Left colon (tissue), 2 donors: ENCODE measurements around the gene TXNDC11. TPM values are rescaled to one million over a fixed set of nuclear protein-coding genes. Genes with fewer than 3 reads are reported as not detected.

Experiments used
- ATAC-seq: fragments of 200-7000 bp; cut with Tn5 transposase; one replicate; pipeline ENCODE4 v1.9.1; 2020; ENCODE audit warnings: mild to moderate bottlenecking, moderate library complexity
- DNase-seq, 2 donors: peaks; one replicate each; pipeline ENCODE4 v3.0.0-alpha.2; 2020
- intact Hi-C, 2 donors: fragments of 100-400 bp; cut with DNase I in 1 of 2; cut with micrococcal nuclease in 1 of 2; formaldehyde crosslinking; loops; one replicate each; pipeline versions ENCODE4 v1.11.2 to v1.14.0; 2022; cut with DNase I, micrococcal nuclease
- total RNA-seq, 2 donors: library from RNA; stranded (reverse); fragmentation: NEBNext Ultra II Directional; extraction: Animal tissue kit (Norgen Biotek cat#: 25700); gene quantifications; one replicate each; pipeline ENCODE4 v1.2.1, GENCODE V29; 2021
- donor health status: DM: no; HTN: no; CAD: no.
- donor health status: DM: yes; HTN: yes; CAD: no.

The TXNDC11 gene
- total RNA-seq, 2 donors from 2014 or later: 67.4 TPM

DNA sequence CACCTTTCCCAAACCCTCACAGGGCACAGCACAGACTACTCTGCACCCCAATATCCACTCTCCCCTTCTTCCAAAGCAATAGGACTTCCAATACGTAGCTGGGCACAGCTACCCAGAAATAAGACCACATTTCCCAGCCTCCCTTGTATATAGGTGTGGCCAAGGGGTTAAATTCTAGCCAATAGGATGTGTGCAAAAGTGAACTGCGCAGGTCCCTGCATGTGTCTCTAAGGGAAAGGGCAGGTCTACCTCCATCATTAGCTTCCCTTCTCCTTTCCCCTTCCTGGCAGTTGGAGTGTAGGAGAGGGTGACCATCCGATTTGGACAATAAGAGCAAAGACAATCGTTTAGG is 99.9 kb downstream of the TXNDC11 start:
- ATAC-seq (peak; percentile 25), DNase-seq (no peak)
- intact Hi-C loops: loop anchor here (5.0 to 10.0 kb wide), 3 partner anchors 110 to 238 kb away; a partner anchor contains a TSS

DNA sequence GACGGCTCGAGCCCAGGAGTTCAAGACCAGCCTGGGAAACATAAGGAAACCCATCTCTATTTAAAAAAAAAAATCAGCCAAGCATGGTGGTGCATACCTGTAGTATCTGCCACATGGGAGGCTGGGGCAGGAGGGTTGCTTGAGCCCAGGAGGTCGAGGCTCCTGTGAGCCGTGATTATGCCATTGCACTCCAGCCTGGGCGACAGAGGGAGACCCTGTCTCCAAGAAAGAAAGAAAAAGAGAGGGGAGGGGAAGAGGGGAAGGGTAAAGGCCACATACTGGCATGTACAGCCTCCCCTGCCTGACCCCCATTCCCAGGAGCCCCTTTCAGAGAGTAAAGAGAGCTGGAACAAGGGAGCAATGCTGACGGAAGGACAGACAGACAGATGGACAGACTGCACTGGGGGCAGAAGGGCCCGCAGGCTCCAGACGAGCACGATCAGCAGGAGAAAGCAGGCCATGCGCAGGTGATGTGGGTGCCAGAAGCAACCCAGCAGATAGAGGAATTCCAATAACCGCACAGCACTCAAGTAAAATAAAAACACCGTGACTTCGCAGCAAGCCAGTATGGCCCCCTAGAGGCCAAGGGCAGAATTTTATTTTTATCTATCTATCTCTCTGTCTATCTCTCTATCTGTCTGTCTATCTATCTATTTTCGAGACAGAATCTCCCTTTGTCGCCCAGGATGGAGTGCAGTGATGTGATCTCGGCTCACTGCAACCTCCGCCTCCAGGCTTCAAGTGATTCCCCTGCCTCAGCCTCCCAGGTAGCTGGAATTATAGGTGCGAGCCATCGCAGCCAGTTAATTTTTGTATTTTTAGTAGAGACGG is 101.5 kb downstream of the TXNDC11 start:
- ATAC-seq (peak; percentile 63), DNase-seq (no peak)
- intact Hi-C loops: loop anchor here (5.0 to 10.0 kb wide), 3 partner anchors 109 to 236 kb away; a partner anchor contains a TSS

DNA sequence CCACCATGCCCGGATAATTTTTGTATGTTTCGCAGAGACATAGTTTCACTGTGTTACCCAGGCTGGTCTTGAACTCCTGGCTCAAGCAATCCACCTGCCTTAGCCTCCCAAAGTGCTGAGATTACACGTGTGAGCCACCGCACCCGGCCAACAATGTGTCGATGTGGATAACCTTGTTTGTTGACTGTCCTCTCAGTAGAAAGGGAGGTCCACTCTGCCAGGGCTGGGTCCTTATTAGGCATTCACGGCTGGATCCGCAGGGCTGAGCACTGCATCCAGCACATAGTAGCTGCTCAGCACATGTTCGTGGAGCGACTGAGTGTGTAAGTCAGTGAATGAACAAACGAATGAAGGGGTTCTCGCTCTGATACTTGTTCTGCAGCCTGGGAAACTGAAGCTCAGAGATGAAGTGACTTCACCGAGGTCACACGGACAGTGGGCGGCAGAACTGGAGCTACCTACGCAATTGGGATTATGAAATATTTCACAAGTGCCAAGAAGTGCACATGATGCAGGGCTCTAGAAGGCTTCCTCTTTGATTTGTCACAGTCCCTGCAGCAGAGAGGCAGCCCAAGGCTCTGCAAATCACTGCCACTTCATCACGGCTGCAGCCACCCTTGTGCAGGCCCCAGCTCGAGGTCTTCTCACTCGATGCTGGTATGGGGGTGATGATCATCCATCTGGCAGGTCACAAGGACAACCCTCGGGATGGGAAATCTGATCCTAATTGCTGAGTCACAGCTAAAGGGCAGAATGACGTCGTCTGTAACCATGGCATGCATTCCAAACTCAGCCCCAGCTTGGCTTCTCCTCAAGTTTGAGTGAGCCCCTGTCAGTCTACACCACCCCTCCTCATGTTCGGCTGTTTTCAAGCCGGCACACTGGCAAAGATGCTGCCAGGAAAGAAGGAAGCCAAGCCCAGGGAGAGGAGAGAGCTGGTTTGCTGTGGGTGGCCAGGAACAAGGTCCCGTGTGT is 102.4 kb downstream of the TXNDC11 start:
- ATAC-seq (no peak), DNase-seq (peak in 1 of 2 donors; percentile 70)
- intact Hi-C loops: loop anchor here (5.0 to 10.0 kb wide), 3 partner anchors 108 to 235 kb away; a partner anchor contains a TSS

DNA sequence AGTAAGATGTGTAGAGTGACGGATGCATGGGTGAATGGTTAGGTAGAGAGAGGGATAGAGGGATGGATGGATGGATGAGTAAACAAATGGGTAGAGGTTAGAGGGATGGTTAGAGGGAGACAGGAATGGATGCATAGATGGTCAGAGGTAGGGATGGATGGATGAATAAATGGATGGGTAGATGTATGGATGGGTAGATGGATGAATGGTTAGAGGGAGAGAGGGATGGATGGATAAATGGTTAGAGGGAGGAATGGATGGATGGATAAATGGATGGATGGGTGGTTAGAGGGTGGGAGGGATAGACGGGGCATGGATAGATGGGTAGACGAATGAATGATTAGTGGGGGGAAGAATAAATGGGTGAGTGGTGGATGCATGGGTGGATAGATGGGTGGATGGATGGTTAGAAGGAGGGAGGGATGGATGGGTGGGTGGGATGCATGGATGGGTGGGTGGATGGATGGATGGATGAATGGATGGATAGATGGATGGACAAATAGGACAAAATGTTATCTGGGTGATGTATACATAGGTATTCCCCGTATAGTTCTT is 103.6 kb downstream of the TXNDC11 start:
- intact Hi-C loops: no loop called here
- ATAC-seq (no peak), DNase-seq (no peak)

DNA sequence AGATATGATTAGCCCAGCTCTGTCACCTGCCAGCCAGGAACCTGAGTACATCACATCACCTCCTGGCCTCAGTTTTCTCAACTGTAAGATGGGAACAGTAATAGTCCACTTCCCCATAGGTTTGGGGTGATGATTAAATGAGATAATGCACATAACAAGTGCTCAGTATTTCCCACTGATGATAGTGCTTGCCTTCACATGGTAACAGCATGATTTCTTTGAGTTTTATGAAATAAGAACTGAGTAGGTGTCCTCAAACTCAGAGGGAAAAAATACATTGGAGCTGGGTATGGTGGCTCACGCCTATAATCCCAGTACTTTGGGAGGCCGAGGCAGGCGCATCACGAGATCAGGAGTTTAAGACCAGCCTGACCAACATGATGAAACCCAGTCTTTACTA is 104.5 kb downstream of the TXNDC11 start:
- ATAC-seq: no peak
- no peak for DNase-seq
- intact Hi-C loops: no loop called here

DNA sequence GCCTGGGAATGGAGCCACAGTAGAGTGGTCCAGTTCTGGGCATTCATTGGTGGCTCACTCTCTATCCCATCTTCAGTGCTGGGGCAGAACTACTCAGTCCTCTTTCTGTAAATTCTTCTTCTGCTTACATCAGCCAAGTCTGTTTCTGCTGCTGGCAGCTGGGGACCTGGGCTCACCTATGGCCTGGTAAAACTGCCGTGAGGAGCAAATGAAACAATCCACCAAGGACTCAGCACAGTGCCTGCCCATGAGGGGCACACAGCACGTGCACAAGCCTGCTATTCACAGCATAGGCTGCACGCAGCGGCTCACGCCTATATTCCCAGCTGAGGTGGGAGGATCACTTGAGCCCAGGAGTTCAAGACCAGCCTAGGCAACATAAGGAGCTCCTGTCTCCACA is 105.3 kb downstream of the TXNDC11 start:
- intact Hi-C loops: no loop called here
- ATAC-seq (no peak), DNase-seq (no peak)

DNA sequence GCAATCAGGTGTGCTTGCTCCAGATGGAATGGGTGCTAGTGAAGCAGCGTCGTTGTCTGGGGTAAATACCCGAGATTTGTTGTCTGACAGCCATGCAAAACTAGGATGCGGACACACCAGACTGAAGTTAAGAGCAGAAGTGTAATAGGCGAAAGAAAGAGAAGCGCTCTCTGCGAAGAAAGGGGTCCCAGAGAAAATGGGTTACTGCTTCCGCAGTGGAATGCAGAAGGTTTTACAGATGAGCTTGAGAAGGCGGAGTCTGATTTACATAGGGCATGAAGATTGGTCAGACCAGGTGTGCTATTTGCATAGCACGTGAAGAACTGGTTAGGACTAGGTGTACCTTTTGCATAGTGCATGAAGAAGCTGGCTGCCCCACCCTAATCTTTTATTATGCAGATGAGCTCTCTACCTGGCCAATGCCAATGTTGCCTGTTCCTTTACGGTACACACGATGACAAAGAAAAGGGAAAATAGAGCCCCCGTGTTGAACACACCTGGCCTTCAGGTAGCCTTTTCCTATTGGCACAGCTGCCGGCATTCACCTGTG is 106.4 kb downstream of the TXNDC11 start:
- peak; percentile 88 for ATAC-seq
- intact Hi-C loops: no loop called here
- peak in 1 of 2 donors; percentile 73 for DNase-seq

DNA sequence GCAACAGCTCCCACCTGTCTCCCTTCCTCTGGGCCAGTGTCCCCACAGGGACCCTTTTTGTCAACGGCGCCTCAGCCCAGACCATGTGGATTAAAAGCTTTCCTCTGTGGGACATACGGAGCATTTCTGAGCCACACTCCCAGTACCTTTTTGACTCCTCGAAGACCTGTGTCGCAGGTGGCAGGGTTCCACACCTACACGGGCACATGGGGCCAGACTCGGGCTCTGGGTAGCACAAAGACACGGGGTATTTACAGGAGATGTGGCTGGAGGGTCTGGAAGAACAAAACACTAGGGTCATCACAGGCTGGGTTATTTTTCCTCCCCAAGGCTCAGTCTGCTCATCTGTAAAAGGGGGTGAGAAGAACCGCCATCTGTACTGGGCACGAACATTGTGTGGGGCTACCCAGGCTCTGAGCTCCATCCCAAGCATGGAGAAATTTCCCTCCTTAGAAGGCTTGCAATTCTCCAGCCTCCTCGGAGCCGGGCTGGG is 106.9 kb downstream of the TXNDC11 start:
- ATAC-seq (peak; percentile 36), DNase-seq (no peak)
- intact Hi-C loops: no loop called here

DNA sequence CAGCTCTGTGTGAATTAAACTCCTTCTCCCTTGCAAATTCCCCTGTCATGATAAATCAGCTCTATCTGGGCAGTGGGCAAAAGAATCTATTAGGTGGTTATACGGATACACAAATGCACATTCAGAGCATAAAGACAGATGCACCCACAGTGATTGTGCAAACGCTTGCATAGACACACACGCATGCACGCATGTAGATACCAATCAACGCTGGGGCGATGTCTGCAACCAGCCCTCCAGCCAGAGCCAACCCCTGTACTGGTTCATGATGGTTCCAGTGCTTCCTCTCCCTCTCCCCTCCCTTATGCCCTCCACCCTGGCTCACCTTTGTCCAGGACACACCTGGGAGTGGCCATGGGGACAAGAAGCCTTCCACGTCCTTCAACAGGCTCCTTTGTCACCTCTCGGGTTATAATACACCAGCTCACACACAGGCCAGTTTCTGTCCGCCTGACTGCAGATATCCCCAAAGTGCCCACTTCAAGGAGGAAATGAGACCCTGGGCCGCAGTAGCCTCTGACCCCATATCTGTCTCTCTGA is 107.5 kb downstream of the TXNDC11 start:
- ATAC-seq (peak; percentile 83), DNase-seq (peak; percentile 55 to 78)
- intact Hi-C loops: no loop called here

DNA sequence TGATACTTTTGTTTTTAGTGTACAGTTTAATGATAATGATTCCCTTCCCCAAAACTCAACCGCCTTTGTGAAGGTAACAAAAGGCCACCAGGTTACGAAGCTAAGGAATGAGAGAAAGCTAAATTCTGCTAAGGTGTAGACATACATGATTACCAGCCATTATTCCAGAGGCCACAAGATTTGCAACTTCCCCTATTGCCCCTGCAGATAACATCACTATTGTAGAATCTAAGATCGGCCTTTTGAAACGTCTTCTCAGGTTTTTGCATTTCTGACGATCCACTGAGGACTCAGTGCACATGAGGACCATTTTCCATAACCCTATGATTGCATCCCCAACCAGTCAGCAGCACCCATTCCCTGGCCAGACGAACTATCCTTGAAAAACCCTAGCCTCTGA is 108.3 kb downstream of the TXNDC11 start:
- intact Hi-C loops: no loop called here
- no peak for ATAC-seq
- no peak for DNase-seq

DNA sequence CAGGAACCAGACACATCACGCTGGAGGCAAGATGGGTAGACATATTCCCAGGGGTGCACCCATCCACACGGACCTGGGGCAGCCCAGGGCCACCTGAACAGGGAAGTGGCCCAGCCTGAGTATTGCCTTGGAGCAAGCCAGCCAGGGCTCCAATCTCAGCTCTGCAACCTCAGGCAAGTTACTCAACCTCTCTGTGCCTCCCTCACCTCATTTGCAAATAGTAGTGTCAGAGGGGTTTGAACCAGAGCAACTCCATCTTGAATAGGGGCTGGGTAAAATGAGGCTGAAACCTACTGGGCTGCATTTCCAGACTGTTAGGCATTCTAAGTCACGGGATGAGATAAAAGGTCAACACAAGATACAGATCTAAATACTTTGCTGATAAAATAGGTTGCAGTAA is 109.5 kb downstream of the TXNDC11 start:
- intact Hi-C loops: no loop called here
- no peak for ATAC-seq
- DNase-seq: no peak

DNA sequence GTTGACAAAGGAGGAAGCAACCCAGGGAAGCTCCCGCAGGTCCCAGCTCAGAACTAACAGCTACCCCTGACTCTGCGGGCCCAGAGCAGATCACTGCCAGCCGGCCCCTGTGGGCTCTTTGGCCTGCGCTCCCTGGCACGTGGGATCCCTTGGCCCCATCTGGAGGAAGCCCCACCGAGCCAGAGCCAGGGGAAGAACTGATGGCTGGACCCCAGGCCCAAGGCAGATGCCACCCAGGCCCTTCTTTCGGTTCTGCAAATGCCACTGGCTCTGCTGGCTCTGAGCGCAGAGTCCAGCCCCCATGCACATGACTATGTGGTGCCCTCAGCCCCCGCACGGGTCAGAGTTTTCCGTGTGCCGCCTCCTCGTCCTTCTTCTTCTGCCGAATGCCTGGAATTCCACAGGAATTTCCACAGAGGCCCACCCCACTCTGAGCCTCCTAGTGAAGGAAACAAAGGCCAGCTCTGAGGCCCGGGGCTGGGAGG is 110.2 kb downstream of the TXNDC11 start:
- DNase-seq: no peak
- intact Hi-C loops: no loop called here
- no peak for ATAC-seq

DNA sequence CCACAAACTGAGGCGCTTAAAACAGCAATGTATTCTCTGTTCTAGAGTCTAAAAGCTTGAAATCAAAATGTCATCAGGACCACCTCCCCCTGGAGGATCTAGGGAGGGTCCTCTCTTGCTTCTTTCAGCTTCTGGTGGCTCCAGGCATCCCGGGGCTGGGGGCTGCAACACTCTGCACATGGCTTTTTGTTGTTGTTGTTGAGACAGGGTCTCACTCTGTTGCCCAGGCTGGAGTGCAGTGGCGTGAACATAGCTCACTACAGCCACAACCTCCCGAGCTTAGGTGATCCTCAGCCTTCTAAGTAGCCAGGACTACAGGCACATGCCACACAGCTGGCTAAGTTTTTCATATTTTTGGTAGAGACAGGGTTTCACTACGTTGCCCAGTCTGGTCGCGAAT is 111.4 kb downstream of the TXNDC11 start:
- no peak for DNase-seq
- intact Hi-C loops: no loop called here
- no peak for ATAC-seq

DNA sequence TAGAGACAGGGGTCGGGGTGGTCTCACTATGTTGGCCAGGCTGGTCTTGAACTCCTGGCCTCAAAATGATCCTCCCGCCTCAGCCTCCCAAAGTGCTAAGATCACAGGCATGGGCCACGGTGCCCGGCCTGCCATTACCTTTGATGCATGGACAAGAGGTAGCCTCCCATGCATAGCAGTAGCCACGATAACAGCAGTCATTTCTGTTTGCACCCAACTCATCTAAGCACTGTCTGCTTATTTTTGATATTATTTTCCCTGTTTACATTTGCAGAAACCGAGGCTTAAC is 111.9 kb downstream of the TXNDC11 start:
- no peak for DNase-seq
- no peak for ATAC-seq
- intact Hi-C loops: no loop called here

DNA sequence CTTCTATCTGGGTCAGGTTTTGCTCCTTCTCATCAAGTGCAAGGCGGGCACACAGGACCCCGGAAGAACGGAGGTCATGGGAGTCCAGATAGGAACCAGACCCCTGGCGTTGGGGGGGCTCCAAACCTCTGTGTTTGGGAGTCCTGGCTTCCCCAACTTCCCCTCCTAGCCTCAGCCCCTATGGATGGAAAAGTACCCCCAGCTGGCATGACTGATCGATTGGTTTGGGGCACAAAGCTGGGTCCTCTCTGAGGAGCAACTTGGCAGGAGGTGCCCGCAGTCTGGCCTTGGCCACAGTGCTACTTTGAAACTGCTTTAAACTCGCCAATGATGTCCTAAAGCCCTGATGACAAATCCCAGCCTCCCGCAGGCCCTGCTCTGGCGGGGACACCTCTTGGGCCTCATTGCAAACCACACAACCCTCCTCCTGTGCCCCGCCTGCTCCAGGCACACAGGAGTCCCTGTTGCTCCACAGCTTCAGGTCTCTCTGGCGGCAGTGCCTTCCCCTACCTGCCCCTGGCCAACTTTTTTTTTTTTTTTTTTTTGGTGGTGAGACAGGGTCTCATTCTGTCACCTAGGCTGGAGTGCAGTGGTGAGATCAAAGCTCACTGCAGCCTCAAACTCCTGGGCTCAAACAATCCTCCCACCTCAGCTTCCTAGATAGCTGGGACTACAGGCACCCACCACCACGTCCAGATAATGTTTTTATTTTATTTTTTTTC is 112.5 kb downstream of the TXNDC11 start:
- ATAC-seq (no peak), DNase-seq (no peak)
- intact Hi-C loops: no loop called here
